Hematopoietic multipotent progenitor cell (in vitro differentiated cells): ENCODE measurements around the gene C9orf152. TPM values are rescaled to one million over a fixed set of nuclear protein-coding genes. Genes with fewer than 3 reads are reported as not detected.
"Not testable (repeated sequence)": the region's sequence is repeated elsewhere in the genome, so short reads cannot be mapped to it uniquely, and the experiment has no call there.

Experiments used
- DNase-seq, 3 donors: peaks; one replicate each; pipeline ENCODE4 v3.0.0-alpha.2; 2011 to 2015; ENCODE audit warnings: low read depth in 2 of 3, low spot score in 2 of 3
- total RNA-seq: library from RNA; depleted of rRNA; stranded (reverse); fragments of >200 nt; gene quantifications from one replicate; pipeline ENCODE4 v1.2.3, GENCODE V29; 2012

C9orf152 gene
- total RNA-seq, 1 donor, result 0.27 TPM

DNA sequence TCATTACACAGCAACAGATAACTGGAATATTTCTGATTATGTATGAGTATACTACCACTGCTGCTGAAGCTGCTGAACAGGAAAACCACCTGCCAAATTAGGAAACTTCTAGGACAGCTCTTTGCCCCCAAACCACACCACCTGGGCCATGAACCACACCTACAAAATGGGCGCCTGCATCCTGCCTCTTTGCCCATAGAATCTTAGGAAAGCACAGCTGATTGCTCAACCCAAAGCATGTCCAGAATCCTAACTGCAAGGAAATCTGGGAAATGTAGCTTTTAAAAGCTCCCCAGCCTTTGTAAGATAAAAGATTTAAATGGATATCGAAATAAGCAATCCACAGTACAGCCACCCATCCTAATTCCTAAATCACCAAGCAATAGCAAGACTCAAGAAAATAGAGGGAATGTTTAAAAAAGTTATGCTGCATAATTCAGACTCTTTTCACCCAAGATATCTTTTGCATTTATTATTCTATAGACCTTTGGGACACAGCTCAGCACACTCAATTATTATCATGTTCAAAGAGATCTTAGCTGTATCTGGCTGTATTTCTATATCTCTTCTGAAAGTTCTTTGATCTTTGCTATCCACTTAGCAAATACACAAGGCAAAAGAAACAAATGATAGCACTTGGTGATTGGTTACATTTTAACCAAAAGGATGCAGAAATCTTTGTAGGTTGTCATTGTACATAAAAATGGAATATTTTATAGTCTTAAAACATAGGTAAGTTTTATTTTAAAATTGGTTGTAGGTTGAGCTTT is 6.8 kb upstream of the C9orf152 start:
- DNase-seq, result no peak

DNA sequence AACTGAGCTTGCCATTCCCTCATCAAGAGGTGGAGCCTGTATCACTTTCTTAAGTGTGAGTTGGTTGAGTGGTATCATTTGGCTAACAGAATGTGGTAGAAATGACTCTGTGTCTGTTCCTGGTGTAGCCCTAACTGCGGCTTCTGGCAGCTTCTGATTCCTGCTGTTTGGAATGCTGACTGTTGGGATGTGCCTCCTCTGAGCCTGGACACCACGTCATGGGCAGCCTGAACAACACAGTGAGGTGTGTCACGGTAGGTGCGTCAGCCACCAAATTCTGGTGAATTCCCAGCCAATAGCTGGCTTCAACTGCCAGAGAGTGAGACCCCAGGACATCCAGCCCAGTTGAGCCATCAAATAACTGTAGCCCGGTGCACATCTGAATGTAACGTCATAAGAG is 6.1 kb upstream of the C9orf152 start:
- DNase-seq, result no peak

DNA sequence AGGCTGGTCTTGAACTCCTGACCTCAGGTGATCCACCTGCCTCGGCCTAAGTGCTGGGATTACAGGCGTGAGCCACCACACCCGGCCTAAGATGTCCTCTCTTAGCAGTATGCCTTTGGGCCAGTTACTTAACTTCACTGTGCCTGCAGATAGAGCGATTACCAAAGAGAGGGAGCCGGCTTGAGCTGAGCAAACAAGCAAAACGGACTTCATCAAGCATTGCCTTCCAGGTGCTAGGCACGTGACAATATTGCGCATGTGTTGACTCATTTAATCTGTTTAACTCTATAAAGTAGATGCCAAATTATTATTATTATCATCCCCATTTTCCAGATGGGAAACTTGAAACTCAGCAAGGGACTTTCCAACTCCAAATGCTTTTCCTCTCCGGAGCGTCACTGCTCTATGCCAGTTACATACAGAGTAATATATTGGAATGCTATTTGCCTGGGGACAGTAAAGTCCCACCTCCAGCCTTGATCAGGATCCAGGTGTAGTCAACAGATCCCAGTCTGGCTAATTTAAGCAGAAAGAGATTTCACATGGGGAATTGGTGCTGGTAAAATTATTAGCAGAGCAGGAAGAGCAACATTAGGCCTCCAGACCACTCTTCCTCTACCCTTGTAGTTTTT is 5.6 kb upstream of the C9orf152 start:
- DNase-seq, result no peak

DNA sequence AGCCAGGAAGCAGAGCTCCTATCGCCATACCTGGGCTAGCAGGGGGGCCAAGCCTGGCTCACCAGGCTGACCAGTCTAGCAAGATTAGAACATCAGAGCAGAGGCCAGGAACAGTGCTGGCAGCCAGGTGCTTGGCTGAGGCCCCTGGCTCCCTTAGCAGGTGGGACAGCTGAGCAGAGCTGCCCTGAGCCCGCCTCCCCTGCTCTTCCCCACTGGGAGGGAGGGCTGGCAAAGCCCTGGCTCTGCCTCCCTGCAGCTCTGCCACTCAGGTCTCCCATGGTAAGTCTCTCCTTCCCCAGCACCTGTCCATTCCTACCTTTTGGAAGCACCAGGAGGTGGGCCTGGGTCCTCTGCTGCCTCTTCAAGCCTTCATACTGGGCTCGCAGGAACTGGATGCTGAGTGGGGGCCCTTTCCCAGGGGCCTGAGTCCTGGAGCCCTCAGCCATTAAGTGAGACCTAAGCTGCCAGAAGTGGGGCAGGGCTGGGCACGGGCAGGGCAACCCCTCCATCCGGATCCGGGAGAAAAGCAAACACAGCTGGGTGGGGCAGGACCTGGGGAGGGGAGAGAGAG is 803 bp downstream of the C9orf152 start:
- DNase-seq, result no peak

DNA sequence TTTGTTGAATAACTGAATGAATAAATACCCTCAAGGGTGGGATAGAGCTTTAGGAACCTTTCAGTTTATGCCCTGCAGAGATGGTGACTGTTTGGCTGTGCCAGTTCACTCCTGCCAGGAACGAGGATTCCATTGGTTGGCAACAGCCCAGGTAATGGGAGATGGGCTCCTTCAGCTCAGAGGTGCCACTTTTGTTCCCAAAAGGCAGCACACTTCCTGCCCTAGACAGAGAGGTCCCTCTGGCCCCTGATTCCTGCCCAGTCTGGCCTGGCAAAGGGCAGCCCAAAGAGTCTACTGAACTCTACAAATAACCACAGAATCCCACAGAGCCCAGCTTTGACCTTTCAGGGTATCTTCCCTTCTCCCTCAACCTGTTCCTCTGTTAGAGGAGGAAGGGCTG is 1.6 kb downstream of the C9orf152 start:
- DNase-seq, result no peak

DNA sequence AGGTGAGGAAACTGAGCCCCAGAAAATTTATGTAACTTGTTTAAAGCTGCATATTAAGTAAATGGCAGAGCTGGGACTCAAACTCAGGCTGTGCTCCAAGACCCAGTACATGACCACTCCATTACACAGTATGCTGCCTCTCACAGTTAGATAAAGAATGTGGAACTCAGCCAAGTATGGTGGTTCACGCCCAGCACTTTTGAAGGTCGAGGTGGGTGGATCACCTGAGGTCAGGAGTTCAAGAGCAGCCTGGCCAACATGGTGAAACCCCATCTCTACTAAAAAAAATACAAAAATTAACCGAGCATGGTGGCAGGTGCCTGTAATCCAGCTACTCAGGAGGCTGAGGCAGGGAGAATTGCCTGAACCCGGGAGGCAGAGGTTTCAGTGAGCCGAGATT is 2.3 kb downstream of the C9orf152 start:
- DNase-seq, result not testable (repeated sequence)

DNA sequence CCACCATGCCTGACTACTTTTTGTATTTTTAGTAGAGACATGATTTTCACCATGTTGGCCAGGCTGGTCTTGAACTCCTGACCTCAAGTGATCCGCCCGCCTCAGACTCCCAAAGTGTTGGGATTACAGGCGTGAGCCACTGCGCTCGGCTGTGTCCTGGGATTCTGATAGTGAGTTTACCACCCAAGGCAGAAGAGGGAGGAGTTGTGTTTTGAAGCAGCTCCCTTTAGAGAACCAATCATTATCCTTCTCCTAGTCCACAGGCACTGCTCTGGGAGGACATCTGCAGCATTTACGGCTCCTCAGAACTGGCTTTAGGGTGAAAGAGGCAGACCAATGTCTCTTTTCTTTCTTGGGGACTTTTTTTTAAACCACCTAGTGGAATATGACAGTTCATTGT is 5.7 kb downstream of the C9orf152 start:
- DNase-seq, result no peak

DNA sequence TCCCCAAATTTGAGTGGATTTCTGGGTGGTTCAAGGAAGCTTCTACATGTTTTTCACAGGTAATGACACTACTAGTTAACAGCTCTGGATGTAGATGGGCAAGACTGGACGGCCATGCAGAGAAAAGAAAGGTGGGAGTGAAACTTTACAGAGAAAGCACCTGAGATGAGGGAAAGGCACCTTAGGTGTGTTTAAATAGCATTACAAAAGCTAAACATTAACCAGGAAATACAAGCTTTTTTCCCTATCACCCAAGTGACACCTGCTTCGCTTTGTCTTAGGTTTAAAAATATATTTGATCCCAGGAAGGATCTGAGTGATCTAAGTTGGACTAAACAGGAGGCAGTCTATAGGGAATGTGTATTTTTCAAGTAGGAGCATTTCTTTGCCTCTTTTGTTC is 8.3 kb downstream of the C9orf152 start:
- DNase-seq, result no peak

DNA sequence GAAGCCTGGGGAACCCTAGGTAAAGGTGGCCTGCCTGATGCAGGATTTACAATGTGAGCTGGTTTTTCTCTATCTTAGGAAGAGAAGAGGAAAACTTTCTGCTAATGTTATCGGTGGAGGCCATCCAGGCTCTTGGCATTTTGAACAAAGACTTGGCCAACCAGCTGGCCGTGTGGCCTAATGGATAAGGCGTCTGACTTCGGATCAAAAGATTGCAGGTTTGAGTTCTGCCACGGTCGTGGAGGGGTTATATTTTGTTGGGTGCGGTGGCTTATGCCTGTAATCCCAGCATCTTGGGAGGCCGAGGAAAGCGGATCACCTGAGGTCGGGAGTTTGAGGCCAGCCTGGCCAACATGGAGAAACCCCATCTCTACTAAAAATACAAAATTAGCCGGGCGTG is 9.6 kb downstream of the C9orf152 start:
- DNase-seq, result no peak

DNA sequence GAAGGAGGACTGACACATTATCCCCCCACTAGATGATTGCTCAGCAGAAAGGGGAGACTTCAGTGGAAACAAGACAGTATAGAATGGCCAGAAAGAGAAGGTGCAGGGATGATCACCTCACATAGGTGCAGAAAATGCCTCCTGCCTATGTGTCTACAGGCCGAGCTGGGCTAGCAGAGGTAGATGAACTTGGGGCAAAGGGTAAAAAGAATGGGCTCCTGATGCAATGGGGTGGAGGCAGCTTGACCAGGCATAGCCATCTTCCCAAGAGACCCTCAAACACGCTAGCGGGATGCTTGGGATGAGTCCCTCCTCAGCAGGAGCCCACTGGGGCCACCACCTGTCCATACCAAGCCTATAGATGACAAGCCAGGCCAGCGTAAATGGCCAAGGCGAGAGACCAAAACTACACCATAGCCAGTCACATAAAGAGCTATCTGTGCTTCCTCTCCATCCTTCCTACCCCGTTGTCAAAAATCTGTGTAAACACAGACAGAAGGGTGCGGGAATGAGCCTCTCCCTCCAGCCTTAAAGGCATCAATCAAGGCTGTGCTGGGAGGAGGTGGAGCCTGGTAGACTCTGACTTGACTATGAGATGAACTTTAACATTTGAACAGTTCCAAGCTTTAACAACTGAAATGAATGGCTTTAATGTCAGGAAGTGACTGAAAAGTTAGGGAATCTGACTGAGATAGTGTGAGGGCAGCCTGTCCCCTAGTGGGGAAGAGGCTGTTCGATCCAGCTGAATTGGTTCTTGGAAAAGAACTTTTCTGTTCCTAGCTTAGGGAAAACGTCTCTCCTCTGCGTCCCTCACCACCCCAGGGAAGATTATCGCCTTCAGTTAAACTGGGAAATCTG is 10.4 kb downstream of the C9orf152 start:
- no peak for DNase-seq

DNA sequence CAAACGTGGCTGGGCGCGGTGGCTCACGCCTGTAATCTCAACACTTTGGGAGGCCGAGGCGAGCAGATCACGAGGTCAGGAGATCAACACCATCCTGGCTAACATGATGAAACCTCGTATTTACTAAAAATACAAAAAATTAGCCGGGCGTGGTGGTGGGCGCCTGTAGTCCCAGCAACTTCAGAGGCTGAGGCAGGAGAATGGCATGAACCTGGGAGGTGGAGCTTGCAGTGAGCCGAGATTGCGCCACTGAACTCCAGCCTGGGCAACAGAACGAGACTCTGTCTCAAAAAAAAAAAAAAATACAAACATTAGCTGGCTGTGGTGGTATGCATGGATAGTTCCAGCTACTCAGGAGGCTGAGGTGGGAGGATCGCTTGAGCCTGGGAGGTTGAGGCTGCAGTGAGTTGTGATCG is 11.9 kb downstream of the C9orf152 start:
- DNase-seq, result not testable (repeated sequence)

DNA sequence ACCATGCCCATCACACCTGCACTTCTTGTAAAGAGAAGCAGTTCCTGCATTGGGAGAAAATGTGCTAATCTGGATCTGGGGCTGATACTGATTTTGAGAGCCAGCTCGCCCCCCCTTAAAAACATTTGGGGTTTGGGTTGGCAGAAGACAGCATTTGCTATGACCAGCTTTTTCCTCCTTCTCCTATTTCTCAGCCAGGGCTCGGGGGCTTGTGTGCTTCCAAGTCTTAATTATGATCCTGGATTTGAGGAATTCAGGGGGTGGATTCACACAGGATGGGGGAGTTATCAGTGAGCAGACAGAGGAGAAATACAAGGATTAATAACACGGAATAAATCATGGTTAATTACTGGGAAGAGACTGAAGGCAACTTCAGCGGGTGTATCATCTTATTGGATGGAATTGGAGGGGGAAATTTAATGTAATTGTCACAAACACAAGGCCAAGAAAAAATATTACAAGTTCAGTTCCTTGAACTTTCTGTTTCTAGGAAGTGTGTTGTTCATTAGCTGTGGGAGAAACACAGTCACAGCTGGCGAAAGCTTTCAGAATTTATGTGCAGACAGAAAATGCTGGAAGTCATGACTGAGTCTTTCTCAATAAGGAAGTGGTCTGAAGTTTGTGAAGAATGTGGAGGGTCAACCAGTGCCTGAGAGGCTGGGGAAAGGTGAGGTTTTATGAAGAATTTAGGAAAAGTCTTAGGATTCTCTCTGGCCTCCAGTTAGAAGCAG is 15.3 kb downstream of the C9orf152 start:
- DNase-seq, result peak in 1 of 3 donors; percentile 48

DNA sequence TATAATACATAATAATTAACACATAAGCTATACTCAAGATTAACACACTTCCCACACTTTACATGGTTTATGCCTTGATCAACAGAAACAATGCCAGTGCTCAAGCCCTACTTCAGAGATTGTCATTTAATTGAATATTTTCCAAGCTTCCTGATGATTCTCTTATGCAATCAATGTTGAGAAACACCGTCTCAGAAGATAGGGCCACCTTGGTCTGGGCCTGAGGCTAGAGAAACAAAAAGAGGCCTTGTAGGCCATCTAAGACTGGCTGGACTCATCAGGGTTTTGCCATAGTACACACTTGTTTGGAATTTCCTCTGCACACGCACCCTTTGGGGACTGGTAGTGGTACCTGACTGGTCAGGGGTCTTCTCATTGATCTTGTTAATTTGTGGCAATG is 16.3 kb downstream of the C9orf152 start:
- DNase-seq, result no peak

DNA sequence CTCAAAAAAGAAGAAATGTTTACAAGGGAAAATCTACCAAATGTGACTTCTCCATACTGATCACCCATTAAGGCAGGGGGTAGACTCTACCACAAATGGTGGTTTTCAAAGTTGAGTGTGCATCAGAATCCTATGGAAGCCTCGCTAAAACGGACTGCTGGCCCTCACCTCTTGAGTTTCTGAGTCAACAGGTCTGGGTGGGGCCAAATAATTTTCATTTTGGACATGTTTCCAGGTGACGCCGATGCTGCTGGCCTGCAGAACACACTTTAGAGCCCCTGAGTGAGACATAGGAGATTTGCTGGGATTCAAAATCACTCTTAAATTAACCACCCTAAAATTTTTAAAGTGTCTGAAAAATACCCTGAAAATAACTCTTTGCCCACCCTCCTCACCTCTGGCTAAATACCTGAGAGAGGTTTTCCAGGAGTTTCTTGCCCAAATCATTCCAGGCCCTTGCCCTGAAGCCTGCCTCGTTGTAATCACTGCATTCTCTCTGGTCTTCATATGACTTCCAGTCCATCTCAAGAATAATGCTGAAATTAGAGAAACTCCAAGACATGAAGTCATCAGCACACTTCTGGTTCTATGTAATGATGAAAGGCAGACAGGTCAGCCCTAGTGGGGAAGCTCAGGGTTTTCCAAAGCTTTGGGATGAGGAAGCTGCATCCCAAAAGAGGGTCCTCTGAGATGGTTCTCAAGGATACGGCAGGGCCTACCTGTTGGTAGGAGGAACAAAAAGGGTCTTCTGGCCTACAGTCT is 18.2 kb downstream of the C9orf152 start:
- DNase-seq, result no peak

DNA sequence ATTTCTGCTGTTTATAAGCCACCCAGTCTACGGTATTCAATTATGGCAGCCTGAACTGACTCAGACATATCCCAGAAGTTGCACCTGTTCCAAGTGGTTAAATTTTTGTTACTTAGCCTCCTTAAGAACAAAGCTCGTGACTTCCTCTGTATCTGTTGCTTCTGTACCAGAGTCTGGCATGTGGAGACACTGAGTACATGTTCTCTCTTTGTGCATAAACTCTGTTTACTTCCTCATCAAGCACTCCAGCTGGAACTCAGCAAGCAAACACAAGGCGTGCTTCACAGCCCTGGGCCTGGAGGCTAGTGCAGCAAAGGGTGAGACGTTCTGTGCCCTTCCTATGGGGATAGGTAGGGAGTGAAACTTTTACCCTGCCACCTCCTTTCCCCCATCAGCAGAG is 19.0 kb downstream of the C9orf152 start:
- DNase-seq, result peak in 1 of 3 donors; percentile 67

DNA sequence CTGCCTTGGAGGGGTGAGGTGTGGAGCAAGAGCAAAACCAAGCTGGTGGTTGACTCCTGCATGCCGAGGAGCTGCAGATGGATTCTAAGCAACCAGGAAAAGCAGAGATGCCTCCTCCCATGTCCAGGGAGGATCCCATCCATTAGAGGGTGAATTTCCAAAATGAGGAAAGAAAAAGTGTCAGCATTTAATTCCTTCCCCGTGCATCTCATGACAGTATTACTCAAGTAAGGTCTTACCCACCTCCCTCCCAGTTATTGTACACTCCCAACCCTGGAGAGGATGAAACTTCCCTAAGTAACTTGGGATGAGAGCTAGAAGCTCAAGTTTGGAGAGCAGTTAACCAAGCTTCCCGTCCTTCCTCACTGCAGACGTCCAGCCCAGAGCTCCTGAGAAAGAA is 19.9 kb downstream of the C9orf152 start:
- DNase-seq, result no peak

DNA sequence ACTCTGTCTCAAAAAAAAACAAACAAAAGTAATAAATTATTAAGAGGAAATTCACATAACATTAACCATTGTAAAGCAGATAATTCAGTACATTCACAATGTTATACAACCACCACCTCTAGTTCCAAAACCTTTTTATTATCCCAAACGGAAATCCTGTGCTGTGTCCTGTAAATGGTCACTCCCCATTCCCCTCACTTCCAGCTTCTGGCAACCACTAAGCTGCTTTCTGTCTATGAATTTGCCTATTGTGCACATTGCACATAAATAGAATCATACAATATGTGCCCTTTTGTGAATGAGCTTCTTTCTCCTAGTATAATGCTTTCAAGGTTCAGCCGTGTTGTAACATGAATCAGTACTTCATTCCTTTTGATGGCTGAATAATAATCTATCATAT is 20.8 kb downstream of the C9orf152 start:
- no peak for DNase-seq

DNA sequence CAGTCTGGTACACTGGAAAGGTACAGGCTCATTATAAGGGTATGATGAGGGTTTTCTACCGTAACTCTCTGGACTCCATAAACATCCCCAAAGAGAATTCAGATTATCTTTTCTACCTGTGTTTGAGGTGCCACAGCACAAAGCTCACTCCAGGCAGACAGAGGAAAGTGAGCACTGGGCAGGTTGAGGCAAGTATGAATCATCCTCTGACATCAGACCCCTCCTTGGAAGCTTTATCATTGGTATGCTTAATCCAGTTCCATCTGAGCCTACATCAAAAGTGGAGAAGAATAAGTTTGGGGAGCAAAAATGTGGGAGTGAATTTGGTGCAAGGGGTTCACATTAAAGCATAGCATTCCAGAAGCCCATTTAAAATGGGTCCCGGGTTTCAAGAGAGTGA is 21.7 kb downstream of the C9orf152 start:
- DNase-seq, result no peak

DNA sequence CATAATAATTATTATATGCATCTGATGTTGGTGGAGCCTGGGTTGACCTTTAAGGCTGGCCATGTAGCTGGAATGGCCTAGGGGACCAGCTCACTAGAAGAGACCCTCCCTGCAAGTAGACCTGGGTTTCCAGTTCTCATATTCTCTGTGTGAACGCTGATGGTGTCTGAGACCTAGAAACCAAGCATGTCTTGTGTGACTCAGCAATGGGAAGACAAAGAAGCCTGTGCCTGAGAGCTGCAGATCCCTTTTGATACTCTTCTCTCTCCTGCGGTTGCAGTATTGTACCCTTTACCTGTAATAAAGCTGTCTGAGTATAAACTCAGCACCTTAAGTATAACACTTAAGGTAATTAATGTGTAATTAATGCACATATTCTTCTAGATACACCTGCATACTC is 22.2 kb downstream of the C9orf152 start:
- no peak for DNase-seq
